ENCODE data around the gene TBC1D32. TPM values are rescaled to one million over a fixed set of nuclear protein-coding genes. Genes with fewer than 3 reads are reported as not detected.
"Not testable (repeated sequence)": the region's sequence is repeated elsewhere in the genome, so short reads cannot be mapped to it uniquely, and the experiment has no call there.

Gene TBC1D32, protein sequence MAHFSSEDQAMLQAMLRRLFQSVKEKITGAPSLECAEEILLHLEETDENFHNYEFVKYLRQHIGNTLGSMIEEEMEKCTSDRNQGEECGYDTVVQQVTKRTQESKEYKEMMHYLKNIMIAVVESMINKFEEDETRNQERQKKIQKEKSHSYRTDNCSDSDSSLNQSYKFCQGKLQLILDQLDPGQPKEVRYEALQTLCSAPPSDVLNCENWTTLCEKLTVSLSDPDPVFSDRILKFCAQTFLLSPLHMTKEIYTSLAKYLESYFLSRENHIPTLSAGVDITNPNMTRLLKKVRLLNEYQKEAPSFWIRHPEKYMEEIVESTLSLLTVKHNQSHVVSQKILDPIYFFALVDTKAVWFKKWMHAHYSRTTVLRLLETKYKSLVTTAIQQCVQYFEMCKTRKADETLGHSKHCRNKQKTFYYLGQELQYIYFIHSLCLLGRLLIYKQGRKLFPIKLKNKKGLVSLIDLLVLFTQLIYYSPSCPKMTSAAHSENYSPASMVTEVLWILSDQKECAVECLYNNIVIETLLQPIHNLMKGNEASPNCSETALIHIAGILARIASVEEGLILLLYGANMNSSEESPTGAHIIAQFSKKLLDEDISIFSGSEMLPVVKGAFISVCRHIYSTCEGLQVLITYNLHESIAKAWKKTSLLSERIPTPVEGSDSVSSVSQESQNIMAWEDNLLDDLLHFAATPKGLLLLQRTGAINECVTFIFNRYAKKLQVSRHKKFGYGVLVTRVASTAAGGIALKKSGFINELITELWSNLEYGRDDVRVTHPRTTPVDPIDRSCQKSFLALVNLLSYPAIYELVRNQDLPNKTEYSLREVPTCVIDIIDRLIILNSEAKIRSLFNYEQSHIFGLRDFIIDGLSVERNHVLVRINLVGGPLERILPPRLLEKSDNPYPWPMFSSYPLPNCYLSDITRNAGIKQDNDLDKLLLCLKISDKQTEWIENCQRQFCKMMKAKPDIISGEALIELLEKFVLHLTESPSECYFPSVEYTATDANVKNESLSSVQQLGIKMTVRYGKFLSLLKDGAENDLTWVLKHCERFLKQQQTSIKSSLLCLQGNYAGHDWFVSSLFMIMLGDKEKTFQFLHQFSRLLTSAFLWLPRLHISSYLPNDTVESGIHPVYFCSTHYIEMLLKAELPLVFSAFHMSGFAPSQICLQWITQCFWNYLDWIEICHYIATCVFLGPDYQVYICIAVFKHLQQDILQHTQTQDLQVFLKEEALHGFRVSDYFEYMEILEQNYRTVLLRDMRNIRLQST
- 4.1 TPM for polyA plus RNA-seq (ENCODE audit: insufficient read length)

DNA sequence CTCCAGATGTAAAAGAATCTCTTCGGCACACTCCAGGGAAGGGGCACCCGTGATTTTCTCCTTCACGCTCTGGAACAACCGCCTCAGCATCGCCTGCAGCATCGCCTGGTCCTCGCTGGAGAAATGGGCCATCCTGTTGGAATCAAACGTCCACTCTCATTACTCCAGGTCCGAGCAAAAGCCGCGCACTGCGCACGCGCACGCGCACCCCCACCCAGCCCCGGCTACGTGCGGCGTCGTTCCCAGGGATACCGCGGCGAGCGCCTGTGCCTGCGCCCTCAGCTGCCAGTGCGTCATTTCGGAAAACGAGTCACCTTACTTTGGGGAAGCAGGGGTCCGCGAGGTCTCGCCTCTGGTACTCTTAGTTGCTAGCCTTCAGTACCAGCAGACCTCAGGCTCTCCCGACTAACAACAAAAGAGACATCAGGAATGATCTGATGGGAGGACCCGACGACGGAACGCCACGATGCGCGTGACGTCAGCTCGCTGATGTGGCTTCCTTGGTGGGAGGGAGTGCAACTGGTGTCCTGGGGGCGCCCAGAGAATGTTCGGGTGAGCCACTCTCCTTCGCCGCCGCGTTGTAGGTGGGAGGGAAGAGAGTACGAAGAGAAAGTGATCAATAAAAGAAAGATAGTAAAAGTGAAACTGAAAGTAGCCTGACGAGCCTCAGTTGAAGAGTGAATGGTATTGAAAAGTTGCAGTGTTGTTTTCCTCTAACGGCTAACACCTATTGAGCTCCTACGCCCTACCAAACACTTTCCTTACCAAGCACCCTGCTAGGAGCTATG, at the start of gene TBC1D32:
Gene TBC1D32 (minus strand): TSS at position 182 of the 788 bp plus-strand sequence. CDS start 50 bp downstream, at position 132.
- DNase-seq: peak; percentile 97

- DNase-seq: no peak
Observed at GRCh38 chr6:121383478-121383877, 49.2 kb upstream of the TBC1D32 start.

DNA sequence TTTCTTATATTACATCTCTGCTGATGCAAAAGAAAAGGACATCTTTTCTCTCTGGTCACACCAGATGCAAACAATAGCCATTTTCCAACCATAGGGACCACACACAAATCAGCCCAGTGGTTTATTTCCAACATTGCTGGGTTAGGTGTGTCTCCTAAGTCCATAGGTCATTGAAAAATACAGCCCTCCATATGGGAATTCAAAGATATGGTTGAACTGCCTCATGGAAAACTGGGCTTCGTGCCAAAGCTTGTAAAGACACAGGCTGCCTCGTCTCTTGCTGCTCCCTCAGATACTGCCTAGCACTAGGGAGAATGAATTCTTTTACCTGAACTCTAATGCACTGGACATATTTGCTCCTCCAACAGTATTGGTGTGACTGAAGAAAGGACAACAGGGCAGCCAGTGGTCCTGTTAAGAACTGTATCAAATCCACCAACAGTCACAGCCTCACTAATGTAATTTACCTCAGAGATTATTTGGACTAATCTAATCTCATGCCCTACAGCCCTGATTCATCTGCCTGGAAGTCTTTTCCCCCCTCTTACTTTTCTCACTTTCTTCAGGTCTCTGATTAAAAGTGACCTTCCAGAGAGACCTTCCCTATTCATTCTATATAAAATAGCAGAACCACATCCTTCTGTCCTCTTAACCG, 48.3 kb upstream of the TBC1D32 start:
- peak; percentile 27 for DNase-seq

DNA sequence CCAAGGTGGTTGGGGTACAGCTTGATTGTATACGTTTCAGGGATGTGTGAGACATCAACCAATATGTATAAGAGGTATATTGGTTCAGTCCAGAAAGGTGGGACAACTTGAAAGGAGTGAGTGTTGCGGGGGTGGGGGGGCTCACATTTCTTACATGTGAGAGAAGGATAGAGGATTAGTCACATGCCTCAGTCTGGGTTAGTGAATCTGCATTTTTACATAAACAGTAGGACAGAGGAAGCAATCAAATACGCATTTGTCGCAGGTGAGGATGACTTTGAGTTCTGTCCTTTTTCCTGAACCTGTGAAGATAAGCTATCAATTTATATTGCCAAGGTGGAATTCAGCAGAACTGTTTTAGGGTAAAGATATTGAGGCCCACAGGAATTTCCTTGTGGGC, 42.1 kb upstream of the TBC1D32 start:
- DNase-seq: no peak

- not testable (repeated sequence) for DNase-seq
Observed at GRCh38 chr6:121374219-121374618, 39.9 kb upstream of the TBC1D32 start.

DNA sequence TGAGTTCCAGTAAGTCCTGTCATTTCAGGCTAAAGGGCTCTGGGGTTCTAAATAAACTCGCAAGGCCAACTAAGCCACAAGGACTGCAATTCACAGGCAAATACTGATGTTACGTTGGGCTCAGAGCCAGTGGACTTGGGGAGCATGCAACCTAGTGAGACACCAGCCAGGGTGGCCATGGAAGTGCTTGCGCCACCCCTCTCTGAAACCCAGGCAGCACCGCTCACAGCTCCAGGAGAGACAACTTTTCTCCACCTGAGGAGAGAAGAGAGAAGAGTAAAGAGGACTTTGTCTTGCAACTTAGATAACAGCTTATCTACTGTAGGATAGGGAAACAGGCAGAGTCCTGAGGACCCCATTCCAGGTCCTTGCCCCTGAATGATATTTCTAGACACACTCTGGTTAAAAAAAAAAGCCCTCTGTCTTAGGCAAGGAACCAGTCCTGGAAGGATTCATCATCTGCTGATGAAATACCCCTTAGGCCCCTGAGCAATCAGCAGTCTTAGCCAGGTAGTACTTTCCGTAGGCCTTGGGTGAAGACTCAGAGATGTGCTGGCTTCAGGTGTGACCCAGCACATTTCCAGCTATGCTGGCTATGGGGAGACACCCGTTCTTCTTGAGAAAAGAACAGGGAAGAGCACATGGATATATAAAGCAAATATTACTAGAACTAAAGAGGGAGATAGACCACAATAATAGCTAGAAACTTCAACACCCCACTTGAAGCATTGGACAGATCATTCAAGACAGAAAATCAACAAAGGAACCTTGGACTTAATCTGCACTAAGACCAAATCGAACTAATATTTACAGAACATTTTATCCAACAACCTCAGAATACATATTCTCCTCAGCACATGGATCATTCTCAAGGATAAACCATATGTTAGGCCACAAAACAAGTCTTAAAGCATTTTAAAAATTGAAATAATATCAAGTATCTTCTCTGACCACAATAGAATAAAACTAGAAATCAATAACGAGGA, 31.5 kb upstream of the TBC1D32 start:
- DNase-seq: no peak

DNA sequence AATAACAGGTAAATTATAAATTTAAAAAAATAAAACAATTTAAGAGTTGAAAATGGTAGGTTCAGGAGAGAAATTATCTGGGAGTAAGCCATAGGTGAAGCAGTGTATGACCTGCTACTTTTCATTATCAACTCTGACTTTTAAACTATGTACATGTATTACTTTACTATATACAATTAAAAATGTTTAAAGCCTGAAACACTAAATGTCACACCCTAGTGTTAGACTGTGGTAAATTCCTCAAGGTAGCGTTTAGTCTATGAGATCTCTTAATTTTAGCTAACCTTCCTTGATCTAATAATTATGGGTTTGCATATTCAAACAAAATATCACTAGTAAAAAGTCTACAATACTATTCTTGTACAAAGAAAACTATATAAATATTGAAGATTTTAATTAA, 22.3 kb upstream of the TBC1D32 start:
- no peak for DNase-seq

DNA sequence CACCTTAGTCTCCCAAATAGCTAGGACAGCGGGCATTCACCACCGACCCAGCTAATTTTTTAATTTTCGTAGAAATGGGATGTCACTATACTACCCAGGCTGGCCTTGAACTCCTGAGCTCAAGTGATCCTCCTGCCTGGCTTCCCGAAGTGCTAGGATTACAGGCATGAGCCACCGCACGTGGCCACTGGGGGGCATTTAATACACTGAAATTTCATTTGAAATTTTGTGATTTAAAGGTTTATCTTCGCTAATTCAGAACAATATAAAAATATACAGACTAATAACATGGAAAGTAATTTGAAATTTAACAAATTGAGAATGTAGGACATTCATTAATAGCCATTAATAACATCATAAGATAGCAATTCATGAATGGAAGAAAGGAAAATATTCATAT, 20.5 kb upstream of the TBC1D32 start:
- DNase-seq: no peak

GRCh38 chr6:121352941-121353340, 18.7 kb upstream of the TBC1D32 start:
- DNase-seq: no peak

DNA sequence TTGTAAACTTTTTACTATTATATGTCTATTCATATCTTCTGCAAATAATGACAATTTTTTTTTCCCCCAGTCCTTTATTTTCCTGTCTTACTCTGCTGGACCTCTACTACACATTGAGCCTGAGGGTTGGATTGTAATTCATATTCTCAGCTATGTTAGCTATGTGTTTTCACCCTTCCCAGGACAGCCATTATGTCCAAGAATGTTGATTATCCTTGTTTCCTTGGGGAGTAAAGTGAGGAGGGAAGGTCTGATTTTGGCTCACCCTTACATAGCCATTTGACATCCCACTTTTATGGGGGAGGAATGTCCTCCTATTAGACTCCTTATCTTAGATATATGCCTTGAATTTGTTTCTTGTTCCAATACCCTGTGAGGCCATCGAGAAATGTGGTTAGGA, 17.6 kb upstream of the TBC1D32 start:
- no peak for DNase-seq

GRCh38 chr6:121349596-121349995, 15.3 kb upstream of the TBC1D32 start:
- no peak for DNase-seq

- DNase-seq: no peak
Observed at GRCh38 chr6:121347484-121347883, 13.2 kb upstream of the TBC1D32 start.

DNA sequence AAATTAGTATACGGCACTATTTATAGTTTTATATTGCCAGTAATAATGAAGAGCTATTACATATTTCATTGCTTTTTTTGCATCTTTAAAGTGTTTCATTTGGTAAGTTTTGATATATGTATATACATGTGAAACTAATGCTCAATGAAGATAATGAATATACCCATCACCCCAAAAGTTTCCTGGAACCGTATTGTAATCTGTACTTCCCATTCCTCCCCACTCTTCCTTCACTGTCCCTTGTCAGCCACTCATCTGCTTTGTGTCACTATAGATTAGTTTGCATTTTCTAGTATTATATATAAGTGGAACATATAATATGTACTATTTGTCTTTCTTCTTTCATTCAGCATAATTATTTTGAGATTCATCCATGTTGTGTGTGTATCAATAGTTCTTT, 10.3 kb upstream of the TBC1D32 start:
- DNase-seq: no peak

DNA sequence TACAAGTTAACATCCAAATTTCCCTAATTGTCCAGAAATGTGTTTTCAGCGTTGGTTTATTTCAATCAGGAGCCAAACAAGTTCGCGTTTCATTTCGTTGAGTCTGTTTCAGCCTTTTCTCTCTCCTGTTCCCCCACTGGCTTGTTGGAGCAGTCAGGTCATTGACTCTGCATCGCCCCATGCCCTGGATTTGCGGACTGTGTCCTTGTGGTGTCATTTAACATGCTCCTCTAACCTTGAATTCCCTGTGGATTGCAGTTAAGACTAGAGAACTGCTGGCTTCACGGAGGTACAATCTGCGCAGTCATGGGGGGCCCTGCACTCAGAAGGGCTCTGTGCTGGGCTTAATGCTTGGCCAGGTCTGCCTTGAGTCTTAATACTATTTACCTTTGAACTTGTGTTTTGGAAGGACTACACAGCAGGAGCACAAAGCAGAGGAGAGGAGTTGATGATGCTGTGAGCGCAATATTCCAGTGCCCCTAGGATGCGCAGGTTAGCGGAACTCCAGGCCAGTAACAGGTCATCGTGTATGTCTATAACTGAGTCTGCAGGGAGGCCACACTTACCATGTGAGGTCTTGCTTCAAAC, 5.5 kb upstream of the TBC1D32 start:
- no peak for DNase-seq

GRCh38 chr6:121338956-121339355, 4.7 kb upstream of the TBC1D32 start:
- DNase-seq: no peak

- peak; percentile 35 for DNase-seq
Observed at GRCh38 chr6:121338366-121338765, 4.1 kb upstream of the TBC1D32 start.

GRCh38 chr6:121335087-121336008, 1.1 kb upstream of the TBC1D32 start:
- DNase-seq: no peak

GRCh38 chr6:121333694-121334093, 586 bp downstream of the TBC1D32 start:
- not testable (repeated sequence) for DNase-seq

Measured in hindlimb muscle (tissue), 1 donor.